Liver (tissue), 3 donors: Measurements from ENCODE around the gene BICDL1.

Experiments used
- GABPA ChIP-seq, 2 donors: IDR thresholded peaks in 1 of 2; conservative IDR thresholded peaks in 1 of 2; 2 replicates each; pipeline ENCODE4 v1.6.1; 2016; ENCODE audit warnings: antibody characterized with exemption in 2 of 2, mild to moderate bottlenecking in 1 of 2, moderate library complexity in 1 of 2
- TAF1 ChIP-seq: conservative IDR thresholded peaks from 2 replicates; pipeline ENCODE4 v1.6.1; 2016; ENCODE audit warnings: antibody characterized with exemption, mild to moderate bottlenecking
- TF ChIP-seq, protein P1 (sequence below): fragments of 150-350 bp; IDR thresholded peaks from 2 replicates; pipeline ENCODE4 v1.5.1; 2017; ENCODE audit warnings: improper control_type of control experiment, low read depth, low read length; ENCODE audit not compliant: missing input control
- TF ChIP-seq, protein P2 (sequence below): IDR thresholded peaks from 2 replicates; pipeline ENCODE4 v1.6.1; 2016; ENCODE audit warnings: antibody characterized with exemption
- TF ChIP-seq, protein P3 (sequence below): IDR thresholded peaks from 2 replicates; pipeline ENCODE4 v1.6.1; 2016; ENCODE audit warnings: antibody characterized with exemption
- TF ChIP-seq, protein P4 (sequence below): IDR thresholded peaks from 2 replicates; pipeline ENCODE4 v1.6.1; 2016; ENCODE audit warnings: antibody characterized with exemption
- donor health status: healthy.
- donor health status: healthy.

DNA sequence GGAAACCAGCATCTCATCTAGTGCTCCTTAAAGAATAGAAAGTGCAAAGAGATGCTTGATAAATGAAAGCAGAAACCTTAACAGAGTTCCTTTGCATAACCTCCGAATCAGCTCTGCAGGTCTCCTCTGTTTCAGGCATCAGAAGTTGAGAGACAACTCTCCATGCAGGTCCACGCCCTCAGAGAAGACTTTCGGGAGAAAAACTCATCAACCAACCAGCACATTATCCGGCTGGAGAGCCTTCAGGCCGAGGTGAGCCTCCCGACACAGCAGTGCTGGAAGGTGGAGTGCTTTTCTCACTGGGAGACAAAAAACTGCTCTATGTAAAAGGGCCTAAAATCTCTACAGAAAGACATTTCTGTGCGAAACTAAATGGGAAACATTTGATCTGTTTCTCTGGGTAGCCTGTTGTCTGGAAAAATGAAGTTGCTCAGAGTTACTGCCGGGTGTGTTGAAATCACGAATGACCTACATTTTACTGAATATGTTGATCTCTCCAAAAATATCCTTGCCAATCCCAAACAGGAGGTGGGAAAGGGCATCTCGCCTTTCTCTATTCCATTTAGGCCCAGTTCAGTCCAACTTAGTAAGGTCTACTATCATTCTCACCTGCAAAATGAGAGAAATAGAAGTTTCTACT, 72.7 kb downstream of the BICDL1 start:
- TF ChIP-seq, protein P1, sequence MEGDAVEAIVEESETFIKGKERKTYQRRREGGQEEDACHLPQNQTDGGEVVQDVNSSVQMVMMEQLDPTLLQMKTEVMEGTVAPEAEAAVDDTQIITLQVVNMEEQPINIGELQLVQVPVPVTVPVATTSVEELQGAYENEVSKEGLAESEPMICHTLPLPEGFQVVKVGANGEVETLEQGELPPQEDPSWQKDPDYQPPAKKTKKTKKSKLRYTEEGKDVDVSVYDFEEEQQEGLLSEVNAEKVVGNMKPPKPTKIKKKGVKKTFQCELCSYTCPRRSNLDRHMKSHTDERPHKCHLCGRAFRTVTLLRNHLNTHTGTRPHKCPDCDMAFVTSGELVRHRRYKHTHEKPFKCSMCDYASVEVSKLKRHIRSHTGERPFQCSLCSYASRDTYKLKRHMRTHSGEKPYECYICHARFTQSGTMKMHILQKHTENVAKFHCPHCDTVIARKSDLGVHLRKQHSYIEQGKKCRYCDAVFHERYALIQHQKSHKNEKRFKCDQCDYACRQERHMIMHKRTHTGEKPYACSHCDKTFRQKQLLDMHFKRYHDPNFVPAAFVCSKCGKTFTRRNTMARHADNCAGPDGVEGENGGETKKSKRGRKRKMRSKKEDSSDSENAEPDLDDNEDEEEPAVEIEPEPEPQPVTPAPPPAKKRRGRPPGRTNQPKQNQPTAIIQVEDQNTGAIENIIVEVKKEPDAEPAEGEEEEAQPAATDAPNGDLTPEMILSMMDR: no peak
- TF ChIP-seq TAF1 (no peak), GABPA (IDR thresholded peaks at IDR 0.05 in 1 of 2, conservative IDR thresholded peaks at IDR 0.05 in 1 of 2) (no peak)
- TF ChIP-seq, protein P2, sequence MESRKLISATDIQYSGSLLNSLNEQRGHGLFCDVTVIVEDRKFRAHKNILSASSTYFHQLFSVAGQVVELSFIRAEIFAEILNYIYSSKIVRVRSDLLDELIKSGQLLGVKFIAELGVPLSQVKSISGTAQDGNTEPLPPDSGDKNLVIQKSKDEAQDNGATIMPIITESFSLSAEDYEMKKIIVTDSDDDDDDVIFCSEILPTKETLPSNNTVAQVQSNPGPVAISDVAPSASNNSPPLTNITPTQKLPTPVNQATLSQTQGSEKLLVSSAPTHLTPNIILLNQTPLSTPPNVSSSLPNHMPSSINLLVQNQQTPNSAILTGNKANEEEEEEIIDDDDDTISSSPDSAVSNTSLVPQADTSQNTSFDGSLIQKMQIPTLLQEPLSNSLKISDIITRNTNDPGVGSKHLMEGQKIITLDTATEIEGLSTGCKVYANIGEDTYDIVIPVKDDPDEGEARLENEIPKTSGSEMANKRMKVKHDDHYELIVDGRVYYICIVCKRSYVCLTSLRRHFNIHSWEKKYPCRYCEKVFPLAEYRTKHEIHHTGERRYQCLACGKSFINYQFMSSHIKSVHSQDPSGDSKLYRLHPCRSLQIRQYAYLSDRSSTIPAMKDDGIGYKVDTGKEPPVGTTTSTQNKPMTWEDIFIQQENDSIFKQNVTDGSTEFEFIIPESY: no peak
- TF ChIP-seq, protein P3, sequence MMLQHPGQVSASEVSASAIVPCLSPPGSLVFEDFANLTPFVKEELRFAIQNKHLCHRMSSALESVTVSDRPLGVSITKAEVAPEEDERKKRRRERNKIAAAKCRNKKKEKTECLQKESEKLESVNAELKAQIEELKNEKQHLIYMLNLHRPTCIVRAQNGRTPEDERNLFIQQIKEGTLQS: no peak
- TF ChIP-seq, protein P4, sequence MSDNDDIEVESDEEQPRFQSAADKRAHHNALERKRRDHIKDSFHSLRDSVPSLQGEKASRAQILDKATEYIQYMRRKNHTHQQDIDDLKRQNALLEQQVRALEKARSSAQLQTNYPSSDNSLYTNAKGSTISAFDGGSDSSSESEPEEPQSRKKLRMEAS: no peak
